GM13976 (cell line): Measurements from ENCODE around the gene CELF2.

Experiments
- DNase-seq: peaks from one replicate; pipeline ENCODE4 v3.0.0; 2012; ENCODE audit warnings: low spot score
- CTCF ChIP-seq: IDR thresholded peaks from 2 replicates; pipeline ENCODE4 v1.5.1; 2012; ENCODE audit warnings: borderline replicate concordance, mild to moderate bottlenecking; ENCODE audit not compliant: insufficient read depth; ENCODE audit errors: extremely low read depth, missing control alignments, control extremely low read depth
- in situ Hi-C: fragments of 300-500 bp; cut with MboI; formaldehyde crosslinking; loops from one replicate; pipeline ENCODE4 v1.12.0; 2022; ENCODE audit warnings: low sequenced_read_pairs, mixed read lengths, inconsistent platforms; ENCODE audit not compliant: unreplicated experiment

Gene CELF2

GRCh38 chr10:11086177-11086840 is 68.6 kb downstream of the CELF2 start:
- DNase-seq: no peak
- in situ Hi-C loops: no loop called here
- TF ChIP-seq CTCF: no peak

GRCh38 chr10:11087372-11087771 is 69.7 kb downstream of the CELF2 start:
- in situ Hi-C loops: no loop called here
- DNase-seq: no peak
- no peak for TF ChIP-seq CTCF

GRCh38 chr10:11088709-11089108 is 71.0 kb downstream of the CELF2 start:
- no peak for TF ChIP-seq CTCF
- DNase-seq: no peak
- in situ Hi-C loops: no loop called here

- no peak for DNase-seq
- TF ChIP-seq CTCF: no peak
- in situ Hi-C loops: no loop called here
Measured at GRCh38 chr10:11089272-11089671, 71.6 kb downstream of the CELF2 start.

- in situ Hi-C loops: no loop called here
- no peak for TF ChIP-seq CTCF
- DNase-seq: no peak
Measured at GRCh38 chr10:11091517-11092102, 73.9 kb downstream of the CELF2 start.

- TF ChIP-seq CTCF: no peak
- no peak for DNase-seq
- in situ Hi-C loops: no loop called here
Measured at GRCh38 chr10:11093771-11094736, 76.4 kb downstream of the CELF2 start.
